ENCODE measurements around the gene ABTB1. TPM values are rescaled to one million over a fixed set of nuclear protein-coding genes. Genes with fewer than 3 reads are reported as not detected.

ABTB1 gene
- total and polyA plus RNA-seq, 9 of the 15 experiments (the other 6 are each of a cell fraction or from before 2014, with no cell fraction given): 0.04 to 2.3 (median 0.55) TPM; not detected in 1

DNA sequence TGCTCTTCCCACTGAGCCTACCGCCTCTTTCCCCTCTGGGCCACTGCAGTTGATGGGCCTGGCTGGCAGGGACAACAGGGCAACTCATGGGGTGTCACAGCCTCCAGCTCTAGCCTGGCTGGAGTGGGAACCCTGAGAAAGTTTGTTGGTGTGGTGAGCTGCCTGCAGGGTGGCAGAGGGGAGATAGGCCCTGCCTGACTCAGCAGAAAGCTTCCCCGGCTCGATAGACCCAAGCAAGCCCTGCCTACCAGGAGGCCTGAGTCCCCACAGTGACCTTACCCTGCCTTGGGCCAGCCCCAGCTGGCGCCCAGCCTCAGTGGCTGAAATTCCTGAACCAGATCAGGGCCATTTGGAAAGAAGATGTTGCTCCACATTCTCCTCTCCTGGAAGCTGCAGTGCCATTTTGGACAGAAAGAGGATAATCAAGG lies 29.4 kb downstream of the ABTB1 start:
- no peak overlapping the region for H3K4me3 ChIP-seq
- H3K4me2 ChIP-seq (ENCODE audit: insufficient read depth, low read length): peak overlapping the region; percentile 55
- POLR2A ChIA-PET: interaction anchor here (0.6 to 1.0 kb wide), 2 partner anchors 9 to 394 kb away, joined by 3 to 4 read pairs; no protein-coding TSS in a partner anchor
- TF ChIP-seq C11orf30 (IDR thresholded peaks at IDR 0.05; ENCODE audit: low read depth) (peak; percentile 95), CBFA2T3 (IDR thresholded peaks at IDR 0.05) (0 out of 2 replicates have a peak, but pooled peaks have one; percentile 14), RNF2 (IDR thresholded peaks at IDR 0.05) (no peak), NFE2 (IDR thresholded peaks at IDR 0.05; ENCODE audit: low read depth) (peak; percentile 85), CBFA2T2 (conservative IDR thresholded peaks at IDR 0.05) (0 out of 2 replicates have a peak, but pooled peaks have one; percentile 5), MAFG (tag; conservative IDR thresholded peaks at IDR 0.05) (peak; percentile 86), ARID1B (IDR thresholded peaks at IDR 0.05) (peak; percentile 52), TRIM24 (IDR thresholded peaks at IDR 0.05) (0 out of 4 replicates have a peak, but pooled peaks of 1 of the 2 experiments have one; percentile 9), MAFF (IDR thresholded peaks at IDR 0.05; ENCODE audit: low read length) (peak; percentile 72), EGR1 (conservative IDR thresholded peaks at IDR 0.05) (no peak)
- TF ChIP-seq, protein P1, sequence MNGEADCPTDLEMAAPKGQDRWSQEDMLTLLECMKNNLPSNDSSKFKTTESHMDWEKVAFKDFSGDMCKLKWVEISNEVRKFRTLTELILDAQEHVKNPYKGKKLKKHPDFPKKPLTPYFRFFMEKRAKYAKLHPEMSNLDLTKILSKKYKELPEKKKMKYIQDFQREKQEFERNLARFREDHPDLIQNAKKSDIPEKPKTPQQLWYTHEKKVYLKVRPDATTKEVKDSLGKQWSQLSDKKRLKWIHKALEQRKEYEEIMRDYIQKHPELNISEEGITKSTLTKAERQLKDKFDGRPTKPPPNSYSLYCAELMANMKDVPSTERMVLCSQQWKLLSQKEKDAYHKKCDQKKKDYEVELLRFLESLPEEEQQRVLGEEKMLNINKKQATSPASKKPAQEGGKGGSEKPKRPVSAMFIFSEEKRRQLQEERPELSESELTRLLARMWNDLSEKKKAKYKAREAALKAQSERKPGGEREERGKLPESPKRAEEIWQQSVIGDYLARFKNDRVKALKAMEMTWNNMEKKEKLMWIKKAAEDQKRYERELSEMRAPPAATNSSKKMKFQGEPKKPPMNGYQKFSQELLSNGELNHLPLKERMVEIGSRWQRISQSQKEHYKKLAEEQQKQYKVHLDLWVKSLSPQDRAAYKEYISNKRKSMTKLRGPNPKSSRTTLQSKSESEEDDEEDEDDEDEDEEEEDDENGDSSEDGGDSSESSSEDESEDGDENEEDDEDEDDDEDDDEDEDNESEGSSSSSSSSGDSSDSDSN (IDR thresholded peaks at IDR 0.05; ENCODE audit: borderline replicate concordance in 1 of 2, low read depth in 2 of 2, low read length in 2 of 2): no peak
- TF ChIP-seq, protein P2, sequence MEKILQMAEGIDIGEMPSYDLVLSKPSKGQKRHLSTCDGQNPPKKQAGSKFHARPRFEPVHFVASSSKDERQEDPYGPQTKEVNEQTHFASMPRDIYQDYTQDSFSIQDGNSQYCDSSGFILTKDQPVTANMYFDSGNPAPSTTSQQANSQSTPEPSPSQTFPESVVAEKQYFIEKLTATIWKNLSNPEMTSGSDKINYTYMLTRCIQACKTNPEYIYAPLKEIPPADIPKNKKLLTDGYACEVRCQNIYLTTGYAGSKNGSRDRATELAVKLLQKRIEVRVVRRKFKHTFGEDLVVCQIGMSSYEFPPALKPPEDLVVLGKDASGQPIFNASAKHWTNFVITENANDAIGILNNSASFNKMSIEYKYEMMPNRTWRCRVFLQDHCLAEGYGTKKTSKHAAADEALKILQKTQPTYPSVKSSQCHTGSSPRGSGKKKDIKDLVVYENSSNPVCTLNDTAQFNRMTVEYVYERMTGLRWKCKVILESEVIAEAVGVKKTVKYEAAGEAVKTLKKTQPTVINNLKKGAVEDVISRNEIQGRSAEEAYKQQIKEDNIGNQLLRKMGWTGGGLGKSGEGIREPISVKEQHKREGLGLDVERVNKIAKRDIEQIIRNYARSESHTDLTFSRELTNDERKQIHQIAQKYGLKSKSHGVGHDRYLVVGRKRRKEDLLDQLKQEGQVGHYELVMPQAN (IDR thresholded peaks at IDR 0.05; ENCODE audit: borderline replicate concordance): no peak
- TF ChIP-seq, protein P3, sequence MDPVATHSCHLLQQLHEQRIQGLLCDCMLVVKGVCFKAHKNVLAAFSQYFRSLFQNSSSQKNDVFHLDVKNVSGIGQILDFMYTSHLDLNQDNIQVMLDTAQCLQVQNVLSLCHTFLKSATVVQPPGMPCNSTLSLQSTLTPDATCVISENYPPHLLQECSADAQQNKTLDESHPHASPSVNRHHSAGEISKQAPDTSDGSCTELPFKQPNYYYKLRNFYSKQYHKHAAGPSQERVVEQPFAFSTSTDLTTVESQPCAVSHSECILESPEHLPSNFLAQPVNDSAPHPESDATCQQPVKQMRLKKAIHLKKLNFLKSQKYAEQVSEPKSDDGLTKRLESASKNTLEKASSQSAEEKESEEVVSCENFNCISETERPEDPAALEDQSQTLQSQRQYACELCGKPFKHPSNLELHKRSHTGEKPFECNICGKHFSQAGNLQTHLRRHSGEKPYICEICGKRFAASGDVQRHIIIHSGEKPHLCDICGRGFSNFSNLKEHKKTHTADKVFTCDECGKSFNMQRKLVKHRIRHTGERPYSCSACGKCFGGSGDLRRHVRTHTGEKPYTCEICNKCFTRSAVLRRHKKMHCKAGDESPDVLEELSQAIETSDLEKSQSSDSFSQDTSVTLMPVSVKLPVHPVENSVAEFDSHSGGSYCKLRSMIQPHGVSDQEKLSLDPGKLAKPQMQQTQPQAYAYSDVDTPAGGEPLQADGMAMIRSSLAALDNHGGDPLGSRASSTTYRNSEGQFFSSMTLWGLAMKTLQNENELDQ (CRISPR knock-in tag; IDR thresholded peaks at IDR 0.05; ENCODE audit: borderline replicate concordance): no peak
- TF ChIP-seq, protein P4, sequence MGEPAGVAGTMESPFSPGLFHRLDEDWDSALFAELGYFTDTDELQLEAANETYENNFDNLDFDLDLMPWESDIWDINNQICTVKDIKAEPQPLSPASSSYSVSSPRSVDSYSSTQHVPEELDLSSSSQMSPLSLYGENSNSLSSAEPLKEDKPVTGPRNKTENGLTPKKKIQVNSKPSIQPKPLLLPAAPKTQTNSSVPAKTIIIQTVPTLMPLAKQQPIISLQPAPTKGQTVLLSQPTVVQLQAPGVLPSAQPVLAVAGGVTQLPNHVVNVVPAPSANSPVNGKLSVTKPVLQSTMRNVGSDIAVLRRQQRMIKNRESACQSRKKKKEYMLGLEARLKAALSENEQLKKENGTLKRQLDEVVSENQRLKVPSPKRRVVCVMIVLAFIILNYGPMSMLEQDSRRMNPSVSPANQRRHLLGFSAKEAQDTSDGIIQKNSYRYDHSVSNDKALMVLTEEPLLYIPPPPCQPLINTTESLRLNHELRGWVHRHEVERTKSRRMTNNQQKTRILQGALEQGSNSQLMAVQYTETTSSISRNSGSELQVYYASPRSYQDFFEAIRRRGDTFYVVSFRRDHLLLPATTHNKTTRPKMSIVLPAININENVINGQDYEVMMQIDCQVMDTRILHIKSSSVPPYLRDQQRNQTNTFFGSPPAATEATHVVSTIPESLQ (CRISPR knock-in tag; IDR thresholded peaks at IDR 0.05): no peak

More for the DNA sequence above, 29.4 kb downstream of the ABTB1 start:
- Histone ChIP-seq H3K27me3 (ENCODE audit: control insufficient read depth in 2 of 2, insufficient read depth in 2 of 2, low read length in 2 of 2) (no peaks in the 10 kb centered on the region), H3K9ac (ENCODE audit: insufficient read depth in 1 of 2, low read depth in 2 of 2, low read length in 2 of 2) (peak overlapping the region; percentile 43 to 70), H3K36me3 (ENCODE audit: control insufficient read depth, insufficient read depth, low read length) (no peaks in the 10 kb centered on the region), H3K27ac (ENCODE audit: extremely low read depth, low read depth, low read length) (peak overlapping the region; percentile 57; the same call in 2 of the 3 replicates), H3K9me1 (ENCODE audit: control insufficient read depth, insufficient read depth, low read length) (peaks cover 3% of the 10 kb centered on the region), H3K9me3 (replicated peaks; ENCODE audit: control insufficient read depth, insufficient read depth, low read depth, low read length) (no peaks in the 10 kb centered on the region), H3K79me2 (ENCODE audit: control insufficient read depth, insufficient read depth, low read length) (no peaks in the 10 kb centered on the region), H3K4me1 (replicated peaks in 1 of 2; ENCODE audit: control insufficient read depth in 2 of 2, insufficient read depth in 2 of 2, low read length in 2 of 2) (peaks cover 33 to 44% of the 10 kb centered on the region in 2 experiments), H2AFZ (ENCODE audit: low read depth, low read length) (peak overlapping the region; percentile 92), H4K20me1 (replicated peaks; ENCODE audit: control insufficient read depth, insufficient read depth, low read length) (no peaks in the 10 kb centered on the region)
- FAIRE-seq (no peak), DNase-seq (ENCODE audit: extremely low read depth in 1 of 4, low spot score in 3 of 4) (peak; percentile 44 to 66 (median 49)), ATAC-seq (peak; percentile 55)
- no TSS peak for BruUV-seq (replicated peaks)
- WGBS (ENCODE audit: insufficient coverage, low coverage, missing lambda C conversion rate): 38% methylated on average over 2 of the region's 4 CpGs
- in situ Hi-C loops (cut with MboI) (no loop called here), intact Hi-C loops (cut with micrococcal nuclease) (no loop called here)
- CTCF ChIA-PET (ENCODE audit: low intra/inter-chr PET ratio): no interaction called here

Measured in K562 (cell line).